Measurements from ENCODE around the gene COMTD1.

The COMTD1 gene

GRCh38 chr10:75235375-75236177 is at the start of gene COMTD1:
Gene COMTD1, minus strand, starts transcription at chr10:75235957. Its CDS starts 29 bp downstream, at chr10:75235928.
- DNase-seq = peak; percentile 1

- no peak for DNase-seq
These were observed 48.1 kb upstream of the COMTD1 start for GRCh38 chr10:75283671-75284470.

- DNase-seq = no peak
These were observed 47.4 kb upstream of the COMTD1 start for GRCh38 chr10:75283078-75283670.

- no peak for DNase-seq
These were observed 46.2 kb upstream of the COMTD1 start for GRCh38 chr10:75281974-75282373.

- DNase-seq = no peak
These were observed 44.5 kb upstream of the COMTD1 start for GRCh38 chr10:75280236-75280635.

- no peak for DNase-seq
These were observed 40.5 kb upstream of the COMTD1 start for GRCh38 chr10:75276069-75276872.

GRCh38 chr10:75272896-75273295 is 37.1 kb upstream of the COMTD1 start:
- no peak for DNase-seq

- DNase-seq = no peak
These were observed 36.3 kb upstream of the COMTD1 start for GRCh38 chr10:75272094-75272493.

GRCh38 chr10:75269605-75270004 is 33.8 kb upstream of the COMTD1 start:
- no peak for DNase-seq

GRCh38 chr10:75266945-75267344 is 31.2 kb upstream of the COMTD1 start:
- no peak for DNase-seq

GRCh38 chr10:75265856-75266255 is 30.1 kb upstream of the COMTD1 start:
- DNase-seq = no peak

- no peak for DNase-seq
These were observed 28.0 kb upstream of the COMTD1 start for GRCh38 chr10:75263806-75264205.

- no peak for DNase-seq
These were observed 26.3 kb upstream of the COMTD1 start for GRCh38 chr10:75261813-75262705.

GRCh38 chr10:75260990-75261389 is 25.2 kb upstream of the COMTD1 start:
- no peak for DNase-seq

- DNase-seq = no peak
These were observed 19.0 kb upstream of the COMTD1 start for GRCh38 chr10:75254739-75255138.

GRCh38 chr10:75253281-75254220 is 17.8 kb upstream of the COMTD1 start:
- DNase-seq = no peak

- no peak for DNase-seq
These were observed 15.2 kb upstream of the COMTD1 start for GRCh38 chr10:75250934-75251333.

GRCh38 chr10:75247797-75248196 is 12.0 kb upstream of the COMTD1 start:
- DNase-seq = no peak

GRCh38 chr10:75246506-75246905 is 10.7 kb upstream of the COMTD1 start:
- no peak for DNase-seq

Measured in NCI-H187 treated with DMSO at 0.1 percent for 48 hours (cell line).